ENCODE data around the gene LMTK3.
A peak's percentile ranks its signal among the peaks of the same experiment; 100 is the strongest.
"Not testable (repeated sequence)": the region's sequence is repeated elsewhere in the genome, so short reads cannot be mapped to it uniquely, and the experiment has no call there.

Gene LMTK3

DNA sequence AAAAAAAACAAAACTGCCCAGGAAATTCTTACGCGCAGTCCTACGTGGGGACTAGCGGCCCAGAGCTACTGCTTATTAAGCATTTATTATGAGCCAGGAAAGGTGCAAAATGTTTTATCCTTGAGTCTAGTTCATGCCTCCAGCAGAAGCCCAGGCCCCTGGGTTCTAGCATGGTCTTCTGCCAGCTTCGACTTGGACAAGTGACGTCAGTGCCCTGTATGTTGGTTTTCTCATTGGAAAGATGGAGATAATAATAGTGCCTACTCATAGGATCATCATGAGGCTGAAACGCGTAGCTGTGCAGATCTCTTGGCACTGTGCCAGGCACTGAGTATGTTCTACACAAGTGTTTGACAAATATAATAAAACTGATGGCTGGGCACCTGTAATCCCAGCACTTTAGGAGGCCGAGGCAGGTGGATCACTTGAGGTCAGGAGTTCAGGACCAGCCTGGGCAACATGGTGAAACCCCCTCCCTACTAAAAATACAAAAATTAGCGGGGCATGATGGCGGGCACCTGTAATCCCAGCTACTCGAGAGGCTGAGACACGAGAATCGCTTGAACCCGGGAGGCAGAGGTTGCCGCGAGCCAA, 28.0 kb upstream of the LMTK3 start:
- DNase-seq (ENCODE audit: insufficient read length, low spot score) (no peak), FAIRE-seq (no peak)

DNA sequence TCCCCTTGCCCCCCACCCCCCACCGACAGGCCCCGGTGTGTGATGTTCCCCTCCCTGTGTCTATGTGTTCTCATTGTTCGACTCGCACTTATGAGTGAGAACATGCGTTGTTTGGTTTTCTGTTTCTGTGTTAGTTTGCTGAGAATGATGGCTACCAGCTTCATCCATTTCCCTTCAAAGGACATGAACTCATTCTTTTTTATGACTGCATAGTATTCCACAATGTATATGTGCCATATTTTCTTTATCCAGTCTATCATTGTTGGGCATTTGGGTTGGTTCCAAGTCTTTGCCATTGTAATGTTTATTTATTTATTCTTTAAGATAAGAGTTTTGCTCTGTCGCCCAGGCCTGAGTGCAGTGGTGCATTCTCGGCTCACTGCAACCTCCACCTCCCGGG, 26.4 kb upstream of the LMTK3 start:
- DNase-seq (ENCODE audit: insufficient read length, low spot score); FAIRE-seq: not testable (repeated sequence)

- FAIRE-seq, result no peak
- no peak for DNase-seq (ENCODE audit: insufficient read length, low spot score)
Measured at GRCh38 chr19:48537541-48537940, 25.9 kb upstream of the LMTK3 start.

DNA sequence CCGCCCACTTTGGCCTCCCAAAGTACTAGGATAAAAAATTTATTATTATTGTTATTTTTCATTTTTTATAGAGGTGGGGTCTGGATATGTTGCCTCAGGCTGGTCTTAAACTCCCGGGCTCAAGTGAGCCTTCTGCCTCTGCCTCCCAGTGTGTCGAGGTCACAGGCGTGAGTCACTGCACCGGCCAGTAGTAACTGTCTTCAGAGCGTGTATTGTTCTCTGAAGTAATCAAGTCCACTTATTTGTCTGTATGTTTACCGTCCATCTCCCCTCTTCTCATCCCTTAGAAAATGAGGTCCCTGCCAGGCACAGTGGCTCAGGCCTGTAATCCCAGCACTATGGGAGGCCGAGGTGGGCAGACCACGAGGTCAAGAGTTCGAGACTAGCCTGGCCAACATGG, 22.1 kb upstream of the LMTK3 start:
- DNase-seq (ENCODE audit: insufficient read length, low spot score) (no peak), FAIRE-seq (no peak)

DNA sequence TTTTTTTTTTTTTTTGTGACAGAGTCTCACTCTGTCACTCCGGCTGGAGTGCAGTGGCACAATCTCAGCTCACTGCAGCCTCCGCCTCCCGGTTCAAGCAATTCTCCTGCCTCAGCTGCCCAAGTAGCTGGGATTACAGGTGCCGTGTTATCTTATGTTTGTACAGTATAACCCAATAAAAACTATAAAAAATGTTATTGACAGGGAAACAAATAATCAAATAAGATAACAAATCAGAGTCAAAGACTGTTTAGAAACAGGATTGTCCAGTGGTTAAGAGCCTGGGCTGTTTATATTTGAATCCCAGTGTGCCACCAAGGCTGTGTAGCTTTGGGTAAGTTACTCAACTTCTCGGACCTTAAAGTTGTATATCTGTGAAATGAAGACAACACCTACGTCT, 19.1 kb upstream of the LMTK3 start:
- no peak for FAIRE-seq
- no peak for DNase-seq (ENCODE audit: insufficient read length, low spot score)

GRCh38 chr19:48530066-48530720, 18.6 kb upstream of the LMTK3 start:
- no peak for DNase-seq (ENCODE audit: insufficient read length, low spot score)
- no peak for FAIRE-seq

DNA sequence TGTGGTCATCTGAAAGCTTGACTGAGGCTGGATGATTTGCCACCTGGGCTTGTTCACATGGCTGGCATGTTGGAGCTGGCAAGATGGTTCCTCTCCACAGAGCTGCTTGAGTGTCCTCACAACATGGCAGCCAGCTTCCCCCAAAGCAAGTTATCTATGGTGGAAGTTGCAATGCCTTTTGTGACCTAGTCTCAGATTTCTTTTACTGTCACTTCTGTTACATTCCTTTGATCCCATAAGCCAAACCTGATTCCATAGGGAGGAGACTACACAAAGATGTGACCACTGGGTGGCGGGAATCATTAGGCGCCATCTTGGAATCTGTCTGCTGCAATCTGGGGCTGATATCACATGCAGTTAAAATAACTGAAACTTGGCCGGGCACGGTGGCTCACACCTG, 17.5 kb upstream of the LMTK3 start:
- no peak for DNase-seq (ENCODE audit: insufficient read length, low spot score)
- no peak for FAIRE-seq

DNA sequence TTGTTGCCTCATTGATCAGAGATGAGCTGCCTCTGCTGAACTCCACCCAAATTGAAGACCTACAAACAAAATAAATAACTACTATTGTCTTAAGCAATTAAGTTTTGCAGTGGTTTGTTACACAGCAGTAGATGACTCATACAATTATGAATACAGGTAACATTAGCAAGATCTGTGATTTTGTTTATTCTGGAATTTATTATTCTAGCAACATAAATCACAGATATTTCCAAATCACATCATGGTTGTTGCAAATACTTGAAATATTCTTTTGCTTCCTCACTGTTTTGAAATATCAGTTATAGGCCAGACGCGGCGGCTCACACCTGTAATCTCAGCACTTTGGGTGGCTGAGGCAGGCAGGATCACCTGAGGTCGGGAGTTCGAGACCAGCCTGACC, 13.1 kb upstream of the LMTK3 start:
- no peak for FAIRE-seq
- DNase-seq (ENCODE audit: insufficient read length, low spot score), result no peak

- DNase-seq (ENCODE audit: insufficient read length, low spot score) (no peak), FAIRE-seq (no peak)
Measured at GRCh38 chr19:48524221-48524620, 12.6 kb upstream of the LMTK3 start.

DNA sequence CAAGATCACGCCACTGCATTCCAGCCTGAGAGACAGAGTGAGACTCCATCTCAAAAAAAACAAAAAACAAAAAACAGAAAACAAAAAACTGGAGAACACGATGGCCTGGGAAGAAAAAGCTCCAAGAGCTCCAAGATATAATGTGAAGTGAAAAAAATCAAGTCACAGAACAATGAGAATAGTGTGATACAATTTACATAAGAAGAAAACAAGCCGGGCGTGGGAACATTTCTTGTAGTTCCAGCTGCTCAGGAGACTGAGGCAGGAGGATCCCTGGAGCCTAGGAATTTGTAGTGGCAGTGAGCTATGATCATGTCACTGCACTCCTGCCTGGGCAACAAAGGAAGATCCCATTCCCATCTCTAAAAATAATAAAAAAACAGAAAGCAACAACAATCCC, 8.5 kb upstream of the LMTK3 start:
- no peak for DNase-seq (ENCODE audit: insufficient read length, low spot score)
- FAIRE-seq, result no peak

GRCh38 chr19:48519426-48519825, 7.8 kb upstream of the LMTK3 start:
- DNase-seq (ENCODE audit: insufficient read length, low spot score); FAIRE-seq: not testable (repeated sequence)

- no peak for DNase-seq (ENCODE audit: insufficient read length, low spot score)
- no peak for FAIRE-seq
Measured at GRCh38 chr19:48518207-48518606, 6.6 kb upstream of the LMTK3 start.

DNA sequence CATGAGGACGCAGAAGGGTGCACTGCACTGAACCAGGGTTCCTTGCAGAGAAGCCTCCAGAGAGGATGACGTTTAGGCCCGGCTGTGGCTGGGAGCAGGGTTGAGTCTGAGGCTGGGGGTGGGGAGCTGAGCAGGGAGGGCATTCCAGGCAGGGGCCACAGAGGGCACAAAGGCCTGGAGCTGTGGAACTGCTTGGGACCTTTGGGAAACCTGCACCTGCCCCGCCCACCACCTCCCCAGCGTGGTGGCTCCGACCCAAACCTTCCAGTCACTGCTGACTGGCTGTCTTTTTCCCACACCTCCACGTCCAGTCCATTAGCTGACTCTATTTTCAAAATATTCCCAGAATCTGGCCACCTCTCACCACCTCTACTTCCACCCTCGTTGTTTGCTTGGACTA, 4.9 kb upstream of the LMTK3 start:
- no peak for DNase-seq (ENCODE audit: insufficient read length, low spot score)
- FAIRE-seq, result no peak

GRCh38 chr19:48514123-48514458, 2.5 kb upstream of the LMTK3 start:
- no peak for FAIRE-seq
- DNase-seq (ENCODE audit: insufficient read length, low spot score), result no peak

- peak; percentile 88 for DNase-seq (ENCODE audit: insufficient read length, low spot score)
- FAIRE-seq, result peak; percentile 26
Measured at GRCh38 chr19:48513289-48514122, 1.9 kb upstream of the LMTK3 start.

- FAIRE-seq (no peak), DNase-seq (ENCODE audit: insufficient read length, low spot score) (no peak)
Measured at GRCh38 chr19:48512504-48513288, 1.1 kb upstream of the LMTK3 start.

DNA sequence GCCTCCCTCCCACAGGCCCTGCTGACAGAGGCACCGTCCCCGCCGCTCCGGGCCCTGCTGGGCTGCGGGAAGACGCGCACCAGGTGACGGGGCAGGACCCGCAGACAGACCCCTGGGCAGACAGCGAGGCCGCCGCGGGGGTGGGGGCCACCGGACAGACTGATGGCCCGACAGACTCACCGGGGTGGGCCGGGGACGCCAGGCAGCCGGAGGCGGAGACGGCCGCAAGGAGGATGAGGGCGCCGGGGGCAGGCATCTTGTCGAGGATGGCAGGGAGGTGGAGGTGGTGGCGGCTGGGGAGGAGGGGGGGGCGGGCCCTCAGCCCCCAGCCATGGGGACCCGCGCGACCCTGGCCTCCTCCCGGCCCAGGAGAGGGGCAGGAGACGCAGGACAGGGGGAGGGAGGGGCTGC, 309 bp downstream of the LMTK3 start:
- FAIRE-seq (no peak), DNase-seq (ENCODE audit: insufficient read length, low spot score) (no peak)

GRCh38 chr19:48510421-48511268, 990 bp downstream of the LMTK3 start:
- FAIRE-seq (peak; percentile 26), DNase-seq (ENCODE audit: insufficient read length, low spot score) (no peak)

GRCh38 chr19:48509467-48510194, 2.0 kb downstream of the LMTK3 start:
- FAIRE-seq, result no peak

More at GRCh38 chr19:48509467-48510194, 2.0 kb downstream of the LMTK3 start:
- no peak for DNase-seq (ENCODE audit: insufficient read length, low spot score)
